ENCODE measurements around the gene CFAP45. TPM values are rescaled to one million over a fixed set of nuclear protein-coding genes. Genes with fewer than 3 reads are reported as not detected.

Gene CFAP45
- total and polyA plus RNA-seq, 9 of the 15 experiments (the other 6 are each of a cell fraction or from before 2014, with no cell fraction given) = 0.65 to 2.4 (median 1.5) TPM

- TF ChIP-seq ZNF407 (IDR thresholded peaks at IDR 0.05; ENCODE audit: low read depth) (no peak), HDAC1 (IDR thresholded peaks at IDR 0.05) (no peak), HES1 (IDR thresholded peaks at IDR 0.05; ENCODE audit: low read depth) (no peak), NRF1 (conservative IDR thresholded peaks at IDR 0.05 in 1 of 2, IDR thresholded peaks at IDR 0.05 in 1 of 2) (0 out of 4 replicates have a peak, but pooled peaks of 1 of the 2 experiments have one; percentile 6), KHSRP (IDR thresholded peaks at IDR 0.05) (no peak), RBFOX2 (IDR thresholded peaks at IDR 0.05; ENCODE audit: low read depth, low read length) (no peak), EHMT2 (IDR thresholded peaks at IDR 0.05) (no peak), FOS (IDR thresholded peaks at IDR 0.05; ENCODE audit: extremely low read depth, insufficient read length) (no peak), NFATC3 (IDR thresholded peaks at IDR 0.05) (no peak), NFIC (IDR thresholded peaks at IDR 0.05) (no peak), MTA2 (IDR thresholded peaks at IDR 0.05; ENCODE audit: low read depth) (no peak), ZNF75A (CRISPR knock-in tag; IDR thresholded peaks at IDR 0.05) (no peak), RAD51 (IDR thresholded peaks at IDR 0.05; ENCODE audit: borderline replicate concordance, low read depth) (peak; percentile 71), CTCFL (IDR thresholded peaks at IDR 0.05; ENCODE audit: borderline replicate concordance, insufficient read depth, low read depth, low read length, poor library complexity, severe bottlenecking) (no peak), ARHGAP35 (IDR thresholded peaks at IDR 0.05; ENCODE audit: partially characterized antibody) (no peak), MTA3 (IDR thresholded peaks at IDR 0.05; ENCODE audit: borderline replicate concordance) (0 out of 2 replicates have a peak, but pooled peaks have one; percentile 31), NBN (IDR thresholded peaks at IDR 0.05; ENCODE audit: low read depth) (no peak), HDAC3 (IDR thresholded peaks at IDR 0.05; ENCODE audit: borderline replicate concordance, partially characterized antibody) (no peak)
Observed at GRCh38 chr1:159925719-159926078, 25.7 kb upstream of the CFAP45 start (continued).

Measured in K562 (cell line).